Activated CD4-positive, CD25-positive, alpha-beta regulatory T cell treated with anti-CD3 and anti-CD28 coated beads, Interleukin-2, amount 50 U/mL, for 16 hours (primary cell): ENCODE measurements around the gene NUDT3.

Source experiments
- DNase-seq: peaks from one replicate; pipeline ENCODE4 v3.0.0-alpha.2; 2020; ENCODE audit warnings: low read depth, low spot score

Gene NUDT3

DNA sequence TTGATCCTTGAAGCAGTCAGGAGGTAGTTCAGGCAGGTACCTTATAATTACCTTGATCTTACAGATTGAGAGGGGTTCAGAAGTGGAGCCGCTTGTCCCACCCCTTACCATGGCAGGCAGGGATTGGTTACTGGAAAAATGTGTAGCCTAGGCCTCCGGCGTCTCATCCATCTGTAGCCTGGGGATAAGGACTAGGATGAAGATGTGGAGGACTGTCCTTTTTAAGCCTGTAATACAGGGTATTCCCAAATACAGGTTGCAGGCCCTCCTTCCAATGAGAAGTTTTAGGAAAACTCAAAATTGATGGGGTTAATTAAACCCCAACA is 153.0 kb downstream of the NUDT3 start:
- no peak for DNase-seq

- DNase-seq = no peak
Measured at GRCh38 chr6:34238585-34239499, 153.6 kb downstream of the NUDT3 start.

- DNase-seq = peak; percentile 49
Measured at GRCh38 chr6:34237722-34238584, 154.5 kb downstream of the NUDT3 start.

- no peak for DNase-seq
Measured at GRCh38 chr6:34237316-34237721, 155.2 kb downstream of the NUDT3 start.

DNA sequence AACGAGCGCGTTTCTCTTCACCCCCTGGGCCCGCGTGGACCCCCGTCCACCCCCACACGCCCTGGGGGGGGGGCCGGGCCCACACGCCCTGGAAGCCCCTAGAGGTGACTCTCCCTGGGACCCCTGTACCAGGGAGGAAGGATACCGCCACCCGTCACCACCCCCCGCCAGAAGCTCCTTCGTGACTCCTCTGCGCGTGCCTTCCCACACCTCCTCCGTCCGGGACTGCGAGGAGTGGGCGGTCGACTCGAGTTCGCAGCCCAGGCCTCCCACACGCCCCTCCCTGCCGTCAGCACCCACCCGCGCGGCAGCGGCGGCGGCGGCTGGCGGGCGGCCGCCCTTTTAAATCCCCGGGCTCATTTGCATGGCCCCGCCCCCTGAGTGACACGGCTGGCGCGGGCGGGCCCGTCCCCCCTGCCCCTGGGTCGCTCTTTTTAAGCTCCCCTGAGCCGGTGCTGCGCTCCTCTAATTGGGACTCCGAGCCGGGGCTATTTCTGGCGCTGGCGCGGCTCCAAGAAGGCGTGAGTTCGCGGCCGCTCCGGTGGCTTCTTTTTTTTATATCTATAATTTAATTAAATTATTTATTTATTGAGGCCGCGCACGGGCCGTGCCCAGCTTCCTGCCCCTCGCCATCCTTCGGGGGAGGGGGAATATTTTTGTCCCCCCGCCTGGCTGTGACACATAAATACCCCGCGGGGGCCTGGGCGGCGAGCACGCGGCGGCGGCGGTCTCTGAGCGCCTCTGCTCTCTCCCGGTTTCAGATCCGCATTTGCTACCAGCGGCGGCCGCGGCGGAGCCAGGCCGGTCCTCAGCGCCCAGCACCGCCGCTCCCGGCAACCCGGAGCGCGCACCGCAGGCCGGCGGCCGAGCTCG is 155.8 kb downstream of the NUDT3 start, which contains the start of gene HMGA1:
TSS of gene HMGA1 (plus strand) at position 431 of the 873 bp plus-strand sequence. CDS start 3,908 bp downstream, outside the sequence.
- peak; percentile 75 for DNase-seq

DNA sequence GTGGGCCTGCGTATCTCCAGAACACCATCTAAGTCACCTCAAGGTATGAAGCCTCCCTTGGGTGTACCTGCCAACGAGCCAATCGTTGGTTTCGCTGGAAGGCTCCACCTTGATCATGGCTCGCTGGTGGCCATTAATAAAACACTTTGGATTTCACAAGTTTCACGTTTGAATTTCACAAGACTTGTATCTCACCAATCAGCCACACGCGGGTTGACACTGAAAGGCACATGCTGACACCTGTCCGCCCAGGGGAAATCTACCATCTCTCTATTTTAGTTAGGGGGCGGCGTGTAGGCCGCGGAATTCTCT is 156.4 kb downstream of the NUDT3 start:
- DNase-seq = no peak

DNA sequence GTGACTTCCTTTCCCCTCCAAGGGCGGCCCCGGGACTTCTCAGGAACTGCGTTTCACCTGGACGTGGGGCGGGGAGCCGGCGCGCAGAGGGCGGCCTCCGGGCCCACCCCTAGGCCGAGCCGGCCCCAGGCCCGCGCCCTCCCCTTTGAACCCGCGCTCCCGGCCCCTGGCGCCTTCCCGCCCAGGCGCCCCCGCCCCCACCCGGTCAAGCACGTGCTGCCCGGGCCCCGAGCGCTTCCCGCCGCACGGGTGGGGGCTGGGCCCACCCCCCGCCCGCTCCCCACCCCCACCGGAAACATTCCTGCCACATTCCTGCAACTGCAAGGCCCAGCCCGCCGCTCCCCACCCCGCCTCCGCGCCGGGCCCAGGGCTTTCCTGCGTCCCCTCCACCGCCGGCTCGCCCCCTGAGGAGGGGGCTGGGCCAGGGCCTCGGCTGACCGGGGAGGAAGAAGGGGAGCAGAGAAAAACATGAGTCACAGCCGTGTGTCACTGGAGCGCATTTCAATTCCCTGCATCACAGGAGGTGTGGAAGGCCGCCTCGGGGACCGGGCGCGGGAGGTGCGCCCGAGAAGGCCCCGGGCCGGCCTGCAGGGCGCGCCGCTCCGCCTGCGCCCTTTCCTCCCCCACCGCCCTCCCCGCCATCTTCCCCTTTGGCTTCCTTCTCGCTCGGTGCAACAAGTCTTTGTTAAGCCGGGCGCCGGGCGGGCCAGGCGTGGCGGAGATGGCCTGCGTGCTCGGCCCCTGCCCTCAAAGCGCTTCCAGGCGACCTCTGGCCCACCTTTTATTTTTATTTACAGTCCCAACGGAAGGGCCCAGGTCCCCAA is 156.9 kb downstream of the NUDT3 start:
- DNase-seq = no peak

- no peak for DNase-seq
Measured at GRCh38 chr6:34234667-34235306, 157.7 kb downstream of the NUDT3 start.

DNA sequence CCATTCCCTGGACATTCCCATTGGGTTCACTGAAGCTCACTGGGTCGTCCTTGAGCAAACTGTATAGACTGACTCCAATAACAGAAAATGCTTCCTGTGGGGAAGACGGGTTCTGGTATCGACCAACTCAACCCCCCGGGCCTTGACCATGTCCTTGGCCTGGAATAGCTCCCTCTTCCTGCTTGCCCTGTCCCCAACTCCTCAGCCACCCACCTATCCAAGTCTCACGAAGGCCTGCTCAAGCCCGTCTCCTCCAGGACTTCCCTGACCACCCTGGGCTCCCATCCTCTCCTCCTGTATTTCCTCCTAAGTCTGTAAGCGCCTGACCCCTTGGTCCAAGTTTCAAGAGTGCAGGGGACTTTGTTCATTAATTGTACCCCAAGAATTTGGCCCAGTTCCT is 158.6 kb downstream of the NUDT3 start:
- DNase-seq = no peak

- no peak for DNase-seq
Measured at GRCh38 chr6:34232901-34233300, 159.6 kb downstream of the NUDT3 start.

GRCh38 chr6:34231566-34232336 is 160.7 kb downstream of the NUDT3 start:
- no peak for DNase-seq

DNA sequence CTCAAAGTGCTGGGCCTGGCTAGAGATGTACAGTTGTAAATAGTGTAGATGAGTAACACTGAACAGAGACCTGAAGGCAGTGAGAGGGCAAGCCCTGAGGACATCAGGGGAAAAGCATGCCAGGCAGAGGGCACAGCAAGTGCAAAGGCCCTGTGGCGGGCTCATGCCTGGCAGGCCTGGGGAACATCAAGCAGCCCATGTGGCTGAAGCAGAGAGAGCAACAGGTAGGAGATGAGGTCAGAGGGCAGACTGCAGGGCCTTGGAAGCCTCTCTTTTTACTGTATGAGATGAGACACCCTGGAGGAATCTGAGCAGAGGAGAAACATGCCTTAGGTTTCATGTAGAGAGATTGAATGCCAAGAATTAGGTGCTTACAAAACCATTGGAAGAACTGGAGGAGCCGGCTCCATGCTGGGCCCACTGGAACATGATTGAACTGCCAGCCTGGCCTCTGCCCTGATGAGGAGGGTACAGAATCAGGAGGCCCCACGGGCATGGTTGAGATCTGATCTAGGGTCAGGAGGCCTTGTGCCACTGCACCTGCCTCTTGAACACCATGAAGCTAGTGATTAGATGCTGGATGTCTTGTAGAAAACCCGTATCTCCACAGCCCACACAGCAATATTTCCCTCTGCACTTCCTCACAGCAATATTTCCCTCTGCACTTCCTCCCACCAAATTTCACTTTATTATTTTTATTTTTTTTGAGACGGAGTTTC is 161.7 kb downstream of the NUDT3 start:
- DNase-seq = no peak

- no peak for DNase-seq
Measured at GRCh38 chr6:34229877-34230276, 162.6 kb downstream of the NUDT3 start.
